ENCODE data around the gene VPS33B. TPM values are rescaled to one million over a fixed set of nuclear protein-coding genes. Genes with fewer than 3 reads are reported as not detected.
"Not testable (repeated sequence)": the region's sequence is repeated elsewhere in the genome, so short reads cannot be mapped to it uniquely, and the experiment has no call there.

The VPS33B gene
- total RNA-seq, 1 donor, result 6.0 TPM

- H3K4me3 ChIP-seq (ENCODE audit: low read depth, low read length), result no peak overlapping the region
- DNase-seq (ENCODE audit: low read depth), result peak; percentile 73
- TF ChIP-seq CTCF (IDR thresholded peaks at IDR 0.05; ENCODE audit: insufficient read depth, low read depth, low read length), result peak; percentile 72
Measured at GRCh38 chr15:91049378-91050127, 27.2 kb upstream of the VPS33B start.

- no peak for TF ChIP-seq CTCF (IDR thresholded peaks at IDR 0.05; ENCODE audit: insufficient read depth, low read depth, low read length)
- peak; percentile 35 for DNase-seq (ENCODE audit: low read depth)
- no peak overlapping the region for H3K4me3 ChIP-seq (ENCODE audit: low read depth, low read length)
Measured at GRCh38 chr15:91047545-91048199, 25.3 kb upstream of the VPS33B start.

- not testable (repeated sequence) for H3K4me3 ChIP-seq (ENCODE audit: low read depth, low read length); DNase-seq (ENCODE audit: low read depth)
Measured at GRCh38 chr15:91046056-91046455, 23.7 kb upstream of the VPS33B start.

GRCh38 chr15:91045065-91045464 is 22.7 kb upstream of the VPS33B start:
- no peak overlapping the region for H3K4me3 ChIP-seq (ENCODE audit: low read depth, low read length)
- no peak for DNase-seq (ENCODE audit: low read depth)
- no peak for TF ChIP-seq CTCF (IDR thresholded peaks at IDR 0.05; ENCODE audit: insufficient read depth, low read depth, low read length)

GRCh38 chr15:91043202-91043874 is 20.9 kb upstream of the VPS33B start:
- no peak overlapping the region for H3K4me3 ChIP-seq (ENCODE audit: low read depth, low read length)
- TF ChIP-seq CTCF (IDR thresholded peaks at IDR 0.05; ENCODE audit: insufficient read depth, low read depth, low read length), result no peak
- DNase-seq (ENCODE audit: low read depth), result no peak

GRCh38 chr15:91040856-91041255 is 18.5 kb upstream of the VPS33B start:
- no peak overlapping the region for H3K4me3 ChIP-seq (ENCODE audit: low read depth, low read length)
- no peak for DNase-seq (ENCODE audit: low read depth)
- TF ChIP-seq CTCF (IDR thresholded peaks at IDR 0.05; ENCODE audit: insufficient read depth, low read depth, low read length), result no peak

GRCh38 chr15:91039996-91040395 is 17.6 kb upstream of the VPS33B start:
- no peak for TF ChIP-seq CTCF (IDR thresholded peaks at IDR 0.05; ENCODE audit: insufficient read depth, low read depth, low read length)
- no peak overlapping the region for H3K4me3 ChIP-seq (ENCODE audit: low read depth, low read length)
- no peak for DNase-seq (ENCODE audit: low read depth)

Measured in fibroblast of villous mesenchyme (primary cell).